Stimulated activated CD8-positive, alpha-beta memory T cell treated with anti-CD3 and anti-CD28 coated beads, Interleukin-2, amount 100 ng/mL, for 48 hours (primary cell): ENCODE data around the gene TBCD.

ENCODE experiments used
- DNase-seq, 2 donors: peaks; one replicate each; pipeline ENCODE4 v3.0.0-alpha.2; 2020; ENCODE audit warnings: low read depth in 2 of 2

Gene TBCD

DNA sequence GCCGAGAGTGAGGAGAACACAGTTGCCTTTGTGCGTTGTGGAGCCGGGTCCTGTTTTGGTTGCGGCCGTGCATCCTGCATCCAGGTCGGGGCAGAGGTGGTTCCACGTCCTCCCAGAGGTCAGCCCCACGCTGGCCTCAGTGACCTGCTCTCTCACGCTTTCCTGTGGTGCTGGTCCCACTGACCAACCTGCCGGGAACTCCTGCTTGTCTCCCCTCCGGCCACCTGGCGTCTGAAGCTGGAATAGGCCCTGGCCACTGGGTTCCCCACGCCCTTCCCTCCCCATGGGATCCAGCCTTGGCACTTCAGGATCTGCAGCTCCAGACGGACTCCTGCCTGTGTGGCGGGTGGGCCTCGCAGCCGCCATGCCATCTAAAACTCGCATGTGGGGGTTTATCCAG is 173.5 kb downstream of the TBCD start:
- DNase-seq, result no peak

- no peak for DNase-seq
Measured at GRCh38 chr17:82926081-82926480, 174.2 kb downstream of the TBCD start.

DNA sequence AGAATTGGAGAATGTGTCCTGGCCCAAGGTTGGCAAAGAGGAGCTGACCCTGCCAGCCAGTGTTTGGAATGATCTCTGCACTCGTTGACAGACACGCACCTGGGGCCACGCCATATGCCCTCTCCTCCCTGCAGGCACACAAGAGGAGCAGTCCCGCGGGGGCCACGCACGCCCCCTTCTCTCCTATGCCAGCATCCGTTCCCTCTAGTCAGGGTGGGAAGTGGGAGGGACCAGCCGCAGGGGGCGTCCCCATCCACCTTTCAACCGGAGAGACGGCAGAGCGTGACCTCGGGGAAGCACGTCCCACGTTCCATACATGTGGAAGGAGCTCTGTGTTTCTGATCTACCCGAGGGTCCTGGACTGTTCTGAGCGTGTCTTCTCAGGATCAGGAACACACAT is 174.9 kb downstream of the TBCD start:
- DNase-seq, result no peak

- no peak for DNase-seq
Measured at GRCh38 chr17:82927311-82927660, 175.4 kb downstream of the TBCD start.

DNA sequence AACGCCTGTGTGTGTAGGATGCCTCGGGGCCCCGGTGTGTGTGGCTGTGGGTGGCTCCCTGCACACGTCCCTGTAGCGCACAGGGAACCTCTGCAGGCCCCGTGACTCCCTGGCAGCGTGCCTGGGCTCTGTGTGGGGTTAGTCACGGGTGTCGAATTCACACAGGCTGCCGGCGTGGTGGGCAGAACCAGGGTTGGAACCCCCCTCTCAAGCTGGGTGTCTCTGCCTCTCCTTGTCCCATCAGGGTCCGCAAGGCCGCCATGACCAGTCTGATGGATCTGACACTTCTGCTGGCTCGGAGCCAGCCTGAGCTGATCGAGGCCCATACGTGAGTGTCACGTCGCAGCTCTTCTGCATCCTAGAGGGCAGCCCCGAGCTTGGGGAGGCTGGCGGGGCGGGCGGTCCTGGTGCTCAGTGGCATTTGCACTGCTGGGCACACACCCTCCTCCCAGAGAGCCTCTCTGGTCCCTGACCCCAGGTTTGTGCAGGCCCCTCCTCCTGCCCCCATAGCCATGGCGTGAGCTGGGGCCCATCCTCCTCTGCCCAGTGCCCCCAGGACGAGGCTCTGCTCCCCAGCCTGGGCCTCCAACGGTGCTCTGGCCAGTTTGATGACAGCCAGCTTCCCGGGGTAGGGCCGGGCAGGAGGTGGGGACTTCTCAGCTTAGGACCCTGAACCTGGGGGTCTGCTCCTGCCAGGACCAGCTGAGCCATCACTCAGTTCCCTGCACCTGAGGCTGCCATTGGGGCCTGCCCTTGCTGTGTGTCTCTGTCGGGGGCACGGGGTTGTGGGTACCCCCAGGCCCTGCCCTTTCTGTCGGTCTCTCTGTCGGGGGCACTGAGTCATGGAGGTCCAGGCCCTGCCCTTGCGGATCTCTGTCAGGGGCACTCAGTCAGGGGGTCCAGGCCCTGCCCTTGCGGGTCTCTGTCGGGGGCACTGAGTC is 176.1 kb downstream of the TBCD start:
- no peak for DNase-seq

DNA sequence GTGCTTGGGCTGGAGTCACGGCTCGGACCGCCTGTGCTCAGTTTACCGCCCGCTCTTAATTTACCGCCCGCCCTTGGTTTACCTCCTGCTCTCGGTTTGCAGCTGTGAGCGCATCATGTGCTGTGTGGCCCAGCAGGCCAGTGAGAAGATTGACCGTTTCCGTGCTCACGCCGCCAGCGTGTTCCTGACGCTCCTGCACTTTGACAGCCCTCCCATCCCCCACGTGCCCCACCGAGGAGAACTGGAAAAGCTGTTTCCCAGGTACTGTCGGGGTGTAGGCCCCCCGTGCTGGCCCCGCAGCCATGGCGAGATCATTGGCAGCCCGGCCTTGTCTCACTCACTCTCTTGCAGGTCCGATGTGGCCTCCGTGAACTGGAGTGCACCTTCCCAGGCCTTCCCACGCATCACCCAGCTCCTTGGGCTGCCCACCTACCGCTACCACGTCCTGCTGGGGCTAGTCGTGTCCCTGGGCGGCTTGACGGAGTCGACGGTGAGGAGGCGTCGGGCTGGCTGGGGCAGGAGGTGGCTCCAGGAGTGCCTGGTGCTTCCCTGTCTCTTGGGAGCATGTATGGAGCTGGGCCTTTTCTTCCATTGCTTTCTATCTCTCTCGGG is 177.3 kb downstream of the TBCD start:
- DNase-seq, result no peak

- DNase-seq, result no peak
Measured at GRCh38 chr17:82929676-82930042, 177.8 kb downstream of the TBCD start.

DNA sequence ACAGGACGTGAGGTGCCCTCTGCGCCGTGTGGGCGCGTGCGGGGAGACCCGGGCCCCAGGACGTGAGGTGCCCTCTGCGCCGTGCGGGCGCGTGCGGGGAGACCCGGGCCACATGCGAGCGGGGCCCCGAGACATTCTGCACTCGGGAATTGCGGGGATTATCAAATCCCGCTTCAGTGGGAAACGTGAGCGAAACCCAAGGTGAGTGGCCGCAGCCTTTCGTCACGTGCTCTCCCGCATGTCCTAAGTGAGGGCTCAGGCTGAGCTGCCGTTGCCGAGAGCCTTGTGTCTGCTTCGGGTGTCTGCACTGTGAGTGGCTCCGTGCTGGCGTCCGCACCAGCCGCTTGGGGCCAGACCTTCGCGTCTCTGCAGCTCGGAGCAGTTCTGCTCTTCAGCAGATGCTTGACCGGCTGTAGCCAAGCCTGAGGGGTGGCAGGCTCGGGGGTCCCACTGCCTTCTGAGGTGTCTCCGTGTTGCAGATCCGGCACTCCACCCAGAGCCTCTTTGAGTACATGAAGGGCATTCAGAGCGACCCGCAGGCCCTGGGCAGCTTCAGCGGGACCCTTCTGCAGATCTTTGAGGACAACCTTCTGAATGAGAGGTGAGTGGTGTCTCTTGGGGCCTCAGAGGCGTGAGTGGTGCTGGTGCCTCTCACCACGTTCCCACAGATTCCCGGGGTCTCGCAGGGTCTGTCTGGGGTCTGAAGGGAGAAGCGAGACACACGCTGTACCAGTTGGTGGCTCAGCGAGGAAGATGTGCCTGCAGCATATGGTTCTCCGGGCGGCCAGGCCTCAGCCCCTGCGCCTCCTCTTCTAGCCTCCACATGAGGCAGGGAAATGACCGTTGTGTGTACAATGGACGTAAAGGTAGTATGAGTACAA is 178.4 kb downstream of the TBCD start:
- no peak for DNase-seq

- DNase-seq, result no peak
Measured at GRCh38 chr17:82930924-82931698, 179.2 kb downstream of the TBCD start.

GRCh38 chr17:82931699-82932517 is 180.0 kb downstream of the TBCD start:
- no peak for DNase-seq

- no peak for DNase-seq
Measured at GRCh38 chr17:82932518-82933310, 180.8 kb downstream of the TBCD start.

DNA sequence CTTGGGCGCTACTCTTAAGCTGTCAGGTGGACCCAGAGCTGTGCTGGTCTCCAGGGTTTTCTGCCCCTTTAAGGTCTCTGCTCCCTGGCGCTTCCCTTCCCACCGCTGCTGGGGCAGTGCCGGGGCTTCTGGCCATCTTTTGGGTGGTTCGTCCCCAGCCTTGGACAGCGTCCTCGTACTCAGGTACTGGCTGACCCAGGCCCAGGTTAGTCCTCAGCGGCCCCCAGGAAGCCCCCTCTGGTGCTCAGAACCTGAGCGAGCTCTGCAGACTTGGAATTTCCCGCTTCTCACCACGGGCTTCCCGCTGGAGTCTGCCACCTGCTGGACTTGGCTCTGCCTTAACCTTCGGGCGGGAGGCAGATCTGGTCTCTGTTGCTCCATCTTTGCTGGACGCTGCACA is 182.0 kb downstream of the TBCD start:
- no peak for DNase-seq

DNA sequence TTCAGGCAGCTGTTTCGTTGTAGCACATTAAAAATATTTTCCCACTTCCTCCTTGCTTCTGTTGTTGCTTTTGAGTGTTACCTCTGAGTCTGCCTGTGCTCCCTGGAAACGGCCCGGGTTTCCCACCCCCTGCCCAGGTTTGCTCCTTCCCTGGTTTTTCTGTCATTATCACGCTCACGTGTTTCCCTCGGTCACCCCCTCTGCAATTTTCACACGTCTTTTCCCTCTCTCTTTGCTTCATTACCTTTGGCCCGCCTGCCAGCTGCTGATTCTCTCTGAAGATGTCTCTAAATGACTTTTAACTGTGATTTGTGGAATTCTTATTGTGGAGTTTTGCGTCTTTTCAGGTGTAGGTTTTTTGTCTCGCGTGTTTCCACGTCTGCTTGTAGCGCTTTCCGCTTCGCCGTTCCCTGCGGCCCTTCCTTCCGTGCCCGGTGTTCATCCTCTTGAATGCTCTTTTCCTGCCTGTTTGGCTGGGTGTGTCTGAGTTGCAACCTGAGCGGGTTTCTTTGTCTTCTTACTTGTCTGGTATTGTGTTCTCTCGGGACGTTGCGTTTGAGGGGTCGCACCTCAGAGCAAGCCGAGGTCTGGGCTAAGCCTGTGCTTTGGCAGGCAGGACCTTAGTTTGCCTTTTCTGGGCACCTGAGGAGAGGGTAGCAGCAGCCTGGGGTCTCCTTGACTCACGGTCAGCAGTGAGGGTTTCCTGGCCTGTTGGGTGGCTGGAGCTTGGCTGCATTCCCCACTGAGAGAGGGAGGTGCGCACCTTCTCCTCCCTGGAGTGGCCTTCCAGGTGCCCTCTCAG is 184.3 kb downstream of the TBCD start:
- no peak for DNase-seq

- DNase-seq, result no peak
Measured at GRCh38 chr17:82936768-82937171, 184.9 kb downstream of the TBCD start.

- no peak for DNase-seq
Measured at GRCh38 chr17:82937411-82938371, 185.8 kb downstream of the TBCD start.

DNA sequence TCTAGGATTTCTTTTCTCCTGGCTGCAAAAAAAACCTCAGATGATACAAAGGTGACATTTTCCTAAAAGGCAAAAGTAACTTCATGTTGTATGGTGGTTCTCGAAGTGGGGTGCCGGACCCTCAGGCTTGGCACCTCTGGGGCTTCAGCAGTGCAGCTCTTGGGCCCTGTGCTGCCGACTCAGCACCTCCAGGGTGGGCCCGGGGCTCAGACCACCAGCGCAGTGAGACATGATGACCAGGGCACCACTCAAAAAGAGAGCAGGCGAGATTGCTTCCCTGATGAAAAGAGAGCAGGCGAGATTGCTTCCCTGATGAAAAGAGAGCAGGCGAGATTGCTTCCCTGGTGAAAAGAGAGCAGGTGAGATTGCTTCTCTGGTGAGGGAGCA is 186.6 kb downstream of the TBCD start:
- DNase-seq, result no peak

GRCh38 chr17:82938873-82939620 is 187.2 kb downstream of the TBCD start:
- DNase-seq, result no peak
